ENCODE measurements around the gene CD40LG. TPM values are rescaled to one million over a fixed set of nuclear protein-coding genes. Genes with fewer than 3 reads are reported as not detected.

Gene CD40LG
- total RNA-seq, 4 donors from 2014 or later, result not detected

- H3K9me3 ChIP-seq, result no peaks in the 10 kb centered on the region
- WGBS, 2 donors, result 76 to 94% methylated on average over 5 of the region's 5 CpGs
- intact Hi-C loops (cut with DNase I), result no loop called here
Observed at GRCh38 chrX:136658151-136658550, 10.2 kb downstream of the CD40LG start.

GRCh38 chrX:136659174-136659573 is 11.2 kb downstream of the CD40LG start:
- Histone ChIP-seq H3K27me3 (no peaks in the 10 kb centered on the region), H3K27ac (no peak overlapping the region), H3K4me1 (no peaks in the 10 kb centered on the region), H3K9me3 (no peaks in the 10 kb centered on the region), H3K36me3 (no peaks in the 10 kb centered on the region), H3K4me3 (replicated peaks in 1 of 3) (no peak overlapping the region)
- no peak for DNase-seq
- intact Hi-C loops (cut with DNase I), result no loop called here
- TF ChIP-seq CTCF (IDR thresholded peaks at IDR 0.05) (no peak), POLR2A (IDR thresholded peaks at IDR 0.05) (no peak)
- 95 to 100% methylated on average over 6 to 9 of the region's 9 CpGs for WGBS, 2 donors

More at GRCh38 chrX:136658151-136658550, 10.2 kb downstream of the CD40LG start:
- no peak overlapping the region for H3K27ac ChIP-seq
- no peaks in the 10 kb centered on the region for H3K4me1 ChIP-seq
- no peak for DNase-seq
- H3K4me3 ChIP-seq (replicated peaks in 1 of 3), result no peak overlapping the region
- H3K36me3 ChIP-seq, result no peaks in the 10 kb centered on the region
- no peaks in the 10 kb centered on the region for H3K27me3 ChIP-seq
- TF ChIP-seq CTCF (IDR thresholded peaks at IDR 0.05) (no peak), POLR2A (IDR thresholded peaks at IDR 0.05) (no peak)

GRCh38 chrX:136660896-136661295 is 12.9 kb downstream of the CD40LG start:
- H3K36me3 ChIP-seq, result no peaks in the 10 kb centered on the region

GRCh38 chrX:136662104-136662503 is 14.1 kb downstream of the CD40LG start:
- TF ChIP-seq CTCF (IDR thresholded peaks at IDR 0.05), result no peak
- no peaks in the 10 kb centered on the region for H3K4me1 ChIP-seq
- no peak for DNase-seq
- no peaks in the 10 kb centered on the region for H3K27me3 ChIP-seq
- no peaks in the 10 kb centered on the region for H3K9me3 ChIP-seq
- no peak overlapping the region for H3K4me3 ChIP-seq (replicated peaks in 1 of 3)
- no peaks in the 10 kb centered on the region for H3K36me3 ChIP-seq
- WGBS, 2 donors, result 65 to 80% methylated on average over 2 of the region's 2 CpGs
- intact Hi-C loops (cut with DNase I), result no loop called here
- H3K27ac ChIP-seq, result no peak overlapping the region

More at GRCh38 chrX:136660896-136661295, 12.9 kb downstream of the CD40LG start:
- no peak overlapping the region for H3K27ac ChIP-seq
- H3K4me1 ChIP-seq, result no peaks in the 10 kb centered on the region
- H3K9me3 ChIP-seq, result no peaks in the 10 kb centered on the region
- DNase-seq, result no peak
- H3K4me3 ChIP-seq (replicated peaks in 1 of 3), result no peak overlapping the region
- intact Hi-C loops (cut with DNase I), result no loop called here
- TF ChIP-seq POLR2A (IDR thresholded peaks at IDR 0.05) (no peak), CTCF (IDR thresholded peaks at IDR 0.05) (no peak)
- 85 to 89% methylated on average over 1 of the region's 1 CpG for whole genome bisulfite sequencing, 2 donors
- H3K27me3 ChIP-seq, result no peaks in the 10 kb centered on the region

- TF ChIP-seq CTCF (IDR thresholded peaks at IDR 0.05) (no peak), POLR2A (IDR thresholded peaks at IDR 0.05) (no peak)
- H3K27me3 ChIP-seq, result no peaks in the 10 kb centered on the region
- no peaks in the 10 kb centered on the region for H3K4me1 ChIP-seq
- H3K9me3 ChIP-seq, result no peaks in the 10 kb centered on the region
- H3K27ac ChIP-seq, result no peak overlapping the region
- DNase-seq, result no peak
- WGBS, 2 donors, result 97 to 100% methylated on average over 1 of the region's 1 CpG
- intact Hi-C loops (cut with DNase I), result no loop called here
- no peaks in the 10 kb centered on the region for H3K36me3 ChIP-seq
- H3K4me3 ChIP-seq (replicated peaks in 1 of 3), result no peak overlapping the region
Observed at GRCh38 chrX:136662976-136663375, 15.0 kb downstream of the CD40LG start.
